Measurements from ENCODE around the gene HDAC5.
"Not testable (repeated sequence)": the region's sequence is repeated elsewhere in the genome, so short reads cannot be mapped to it uniquely, and the experiment has no call there.

HDAC5 gene

DNA sequence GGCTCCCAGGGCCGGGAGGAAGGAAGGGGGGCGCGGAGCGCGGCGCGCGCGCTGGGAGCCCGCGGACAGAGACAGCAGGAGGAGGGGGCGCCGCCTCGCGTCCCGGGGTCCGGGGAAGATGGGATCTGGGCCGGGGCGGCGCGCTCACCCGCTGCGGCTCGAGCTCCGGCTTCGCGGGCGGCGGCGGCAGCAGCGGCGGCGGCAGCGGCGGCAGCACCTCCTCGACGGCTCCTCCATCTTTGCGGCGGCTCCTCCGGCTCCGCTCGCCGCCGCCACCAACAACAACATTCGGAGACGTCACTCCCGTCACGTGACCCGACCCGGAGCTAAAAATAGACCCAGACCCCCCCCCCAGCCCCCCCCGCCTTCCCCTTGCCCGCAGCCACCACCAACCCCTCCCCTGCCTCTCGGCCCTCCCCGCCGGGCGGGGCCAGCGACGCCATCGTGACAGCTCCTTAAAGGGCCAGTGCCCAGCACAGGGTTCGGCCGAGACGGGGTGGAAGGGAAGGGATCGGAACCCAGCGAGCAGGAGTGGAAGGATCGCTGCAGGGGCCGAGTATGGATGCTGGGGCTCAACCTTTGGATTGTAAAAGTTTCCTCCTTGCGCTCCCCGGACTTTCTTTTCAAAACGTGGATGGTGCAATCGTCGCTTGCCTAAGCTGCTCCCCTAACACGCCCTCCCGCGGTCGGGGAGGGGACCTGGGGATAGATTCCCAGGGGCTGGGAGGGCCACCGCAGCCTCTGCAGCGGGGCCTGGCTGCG is at the start of gene HDAC5:
TSS of gene HDAC5 (minus strand) at position 286 of the 762 bp plus-strand sequence. CDS start 6,126 bp downstream, outside the sequence.
- DNase-seq (ENCODE audit: low read depth), result peak; percentile 90

- no peak for DNase-seq (ENCODE audit: low read depth)
Observed at GRCh38 chr17:44171931-44172455, 48.6 kb upstream of the HDAC5 start.

- DNase-seq (ENCODE audit: low read depth), result peak; percentile 54
Observed at GRCh38 chr17:44170499-44171201, 47.2 kb upstream of the HDAC5 start, which contains the start of gene ASB16. Gene ASB16 (plus strand): TSS chr17:44170704. CDS start chr17:44170790, 86 bp downstream.

GRCh38 chr17:44170135-44170498 is 46.7 kb upstream of the HDAC5 start:
- DNase-seq (ENCODE audit: low read depth), result no peak

- no peak for DNase-seq (ENCODE audit: low read depth)
Observed at GRCh38 chr17:44167181-44167861, 43.9 kb upstream of the HDAC5 start.

GRCh38 chr17:44164476-44164875 is 41.0 kb upstream of the HDAC5 start:
- DNase-seq (ENCODE audit: low read depth), result no peak

GRCh38 chr17:44159519-44160210 is 36.2 kb upstream of the HDAC5 start:
- DNase-seq (ENCODE audit: low read depth), result peak; percentile 97

GRCh38 chr17:44155488-44155887 is 32.0 kb upstream of the HDAC5 start:
- no peak for DNase-seq (ENCODE audit: low read depth)

- DNase-seq (ENCODE audit: low read depth), result no peak
Observed at GRCh38 chr17:44152875-44153274, 29.4 kb upstream of the HDAC5 start.

- DNase-seq (ENCODE audit: low read depth), result no peak
Observed at GRCh38 chr17:44149750-44150329, 26.4 kb upstream of the HDAC5 start.

DNA sequence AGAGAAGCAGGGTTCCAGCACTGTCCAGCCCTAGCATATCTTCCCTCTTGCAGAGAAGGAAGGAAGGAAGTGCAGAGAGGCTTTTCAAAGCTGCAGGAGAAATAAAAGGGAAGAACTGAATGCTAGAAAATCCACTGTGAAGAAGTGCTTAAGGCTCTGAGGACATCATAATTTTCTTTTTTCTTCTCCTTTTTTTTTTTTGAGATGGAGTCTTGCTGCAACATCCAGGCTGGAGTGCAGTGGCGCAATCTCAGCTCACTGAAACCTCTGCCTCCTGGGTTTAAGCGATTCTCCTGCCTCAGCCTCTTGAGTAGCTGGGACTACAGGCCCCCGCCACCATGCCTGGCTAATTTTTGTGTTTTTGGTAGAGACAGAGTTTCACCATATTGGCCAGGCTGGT is 25.6 kb upstream of the HDAC5 start:
- DNase-seq (ENCODE audit: low read depth), result peak; percentile 36

DNA sequence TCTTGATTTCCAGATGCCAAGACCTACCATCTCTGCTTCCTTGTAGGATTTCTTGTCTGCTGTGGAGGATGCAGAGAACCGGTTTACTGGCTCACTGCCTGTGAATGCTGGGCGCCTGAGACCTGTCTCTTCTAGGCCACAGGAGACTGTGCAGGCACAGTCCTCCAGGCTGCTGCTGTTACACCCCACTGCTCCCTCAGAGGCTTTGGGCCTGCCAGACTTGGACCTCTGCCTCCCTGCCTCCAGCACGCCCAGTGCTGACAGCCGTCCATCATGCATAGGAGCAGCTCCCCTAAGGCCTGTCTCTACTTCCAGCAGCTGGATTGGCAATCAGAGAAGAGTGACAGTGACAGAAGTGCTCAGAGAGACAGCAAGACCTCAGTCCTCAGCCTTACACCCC is 24.4 kb upstream of the HDAC5 start:
- no peak for DNase-seq (ENCODE audit: low read depth)

- peak; percentile 44 for DNase-seq (ENCODE audit: low read depth)
Observed at GRCh38 chr17:44146375-44147346, 23.2 kb upstream of the HDAC5 start.

GRCh38 chr17:44144966-44145739 is 21.7 kb upstream of the HDAC5 start:
- DNase-seq (ENCODE audit: low read depth), result peak; percentile 97

- not testable (repeated sequence) for DNase-seq (ENCODE audit: low read depth)
Observed at GRCh38 chr17:44143921-44144320, 20.5 kb upstream of the HDAC5 start.

DNA sequence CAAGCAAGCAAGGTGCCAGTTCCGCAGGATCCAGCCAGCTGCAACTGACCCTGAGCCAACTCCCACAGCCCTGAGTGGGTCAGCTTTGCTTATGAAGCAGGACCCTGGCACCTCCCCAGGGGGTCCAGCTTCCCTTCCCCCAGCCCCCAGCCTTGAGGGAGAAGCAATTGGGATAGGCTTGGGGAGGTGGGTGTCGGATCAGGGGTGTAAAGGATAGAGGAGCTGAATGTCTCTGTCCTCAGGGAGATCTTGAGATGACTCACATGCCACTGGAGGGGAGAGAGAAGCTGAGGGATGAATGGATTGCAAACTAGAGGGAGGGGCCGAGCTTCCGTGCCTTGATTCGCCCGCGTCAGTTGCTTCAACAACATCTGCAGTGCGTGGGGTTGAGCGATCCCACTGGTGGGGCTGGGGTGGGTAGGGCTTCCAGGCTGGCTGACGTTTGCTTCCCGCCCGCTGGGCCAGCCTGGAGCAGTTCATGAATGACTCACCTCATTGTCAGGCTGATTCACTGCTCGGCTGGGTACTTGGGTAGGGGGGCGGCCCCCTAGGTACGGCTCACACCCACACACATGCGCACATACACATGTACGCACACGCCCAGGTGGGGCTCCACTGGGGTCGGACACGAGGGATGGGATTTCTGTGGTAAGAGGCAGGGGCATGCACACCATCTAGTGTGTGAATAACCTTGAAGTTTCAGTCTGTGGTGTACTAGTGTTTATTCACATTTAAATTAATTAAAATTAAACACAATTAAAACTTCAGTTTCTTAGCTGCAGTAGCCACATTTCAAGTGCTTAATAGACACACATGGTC is 14.7 kb upstream of the HDAC5 start:
- peak; percentile 99 for DNase-seq (ENCODE audit: low read depth)

GRCh38 chr17:44134752-44135568 is 11.5 kb upstream of the HDAC5 start:
- peak; percentile 36 for DNase-seq (ENCODE audit: low read depth)

Measured in amniotic epithelial cell (primary cell).